GM10266 (cell line): Measurements from ENCODE around the gene STK11.
"Not testable (repeated sequence)": the region's sequence is repeated elsewhere in the genome, so short reads cannot be mapped to it uniquely, and the experiment has no call there.

Experiments
- DNase-seq: peaks from one replicate; pipeline ENCODE4 v3.0.0; 2012; ENCODE audit errors: extremely low spot score
- TF ChIP-seq, protein P1 (sequence below): IDR thresholded peaks from 2 replicates; pipeline ENCODE4 v1.5.1; 2012; ENCODE audit warnings: mild to moderate bottlenecking, low read depth; ENCODE audit not compliant: control insufficient read depth, insufficient read depth; ENCODE audit errors: missing control alignments

The STK11 gene

GRCh38 chr19:1206150-1206863 lies 729 bp downstream of the STK11 start:
- TF ChIP-seq, protein P1, sequence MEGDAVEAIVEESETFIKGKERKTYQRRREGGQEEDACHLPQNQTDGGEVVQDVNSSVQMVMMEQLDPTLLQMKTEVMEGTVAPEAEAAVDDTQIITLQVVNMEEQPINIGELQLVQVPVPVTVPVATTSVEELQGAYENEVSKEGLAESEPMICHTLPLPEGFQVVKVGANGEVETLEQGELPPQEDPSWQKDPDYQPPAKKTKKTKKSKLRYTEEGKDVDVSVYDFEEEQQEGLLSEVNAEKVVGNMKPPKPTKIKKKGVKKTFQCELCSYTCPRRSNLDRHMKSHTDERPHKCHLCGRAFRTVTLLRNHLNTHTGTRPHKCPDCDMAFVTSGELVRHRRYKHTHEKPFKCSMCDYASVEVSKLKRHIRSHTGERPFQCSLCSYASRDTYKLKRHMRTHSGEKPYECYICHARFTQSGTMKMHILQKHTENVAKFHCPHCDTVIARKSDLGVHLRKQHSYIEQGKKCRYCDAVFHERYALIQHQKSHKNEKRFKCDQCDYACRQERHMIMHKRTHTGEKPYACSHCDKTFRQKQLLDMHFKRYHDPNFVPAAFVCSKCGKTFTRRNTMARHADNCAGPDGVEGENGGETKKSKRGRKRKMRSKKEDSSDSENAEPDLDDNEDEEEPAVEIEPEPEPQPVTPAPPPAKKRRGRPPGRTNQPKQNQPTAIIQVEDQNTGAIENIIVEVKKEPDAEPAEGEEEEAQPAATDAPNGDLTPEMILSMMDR, result peak; percentile 1
- DNase-seq, result peak; percentile 32

GRCh38 chr19:1206864-1207450 lies 1.4 kb downstream of the STK11 start:
- DNase-seq, result peak; percentile 53
- TF ChIP-seq, protein P1, result no peak

GRCh38 chr19:1208830-1209229 lies 3.3 kb downstream of the STK11 start:
- not testable (repeated sequence) for DNase-seq

- no peak for DNase-seq
- TF ChIP-seq, protein P1, result no peak
Measured at GRCh38 chr19:1210227-1210538, 4.6 kb downstream of the STK11 start.

DNA sequence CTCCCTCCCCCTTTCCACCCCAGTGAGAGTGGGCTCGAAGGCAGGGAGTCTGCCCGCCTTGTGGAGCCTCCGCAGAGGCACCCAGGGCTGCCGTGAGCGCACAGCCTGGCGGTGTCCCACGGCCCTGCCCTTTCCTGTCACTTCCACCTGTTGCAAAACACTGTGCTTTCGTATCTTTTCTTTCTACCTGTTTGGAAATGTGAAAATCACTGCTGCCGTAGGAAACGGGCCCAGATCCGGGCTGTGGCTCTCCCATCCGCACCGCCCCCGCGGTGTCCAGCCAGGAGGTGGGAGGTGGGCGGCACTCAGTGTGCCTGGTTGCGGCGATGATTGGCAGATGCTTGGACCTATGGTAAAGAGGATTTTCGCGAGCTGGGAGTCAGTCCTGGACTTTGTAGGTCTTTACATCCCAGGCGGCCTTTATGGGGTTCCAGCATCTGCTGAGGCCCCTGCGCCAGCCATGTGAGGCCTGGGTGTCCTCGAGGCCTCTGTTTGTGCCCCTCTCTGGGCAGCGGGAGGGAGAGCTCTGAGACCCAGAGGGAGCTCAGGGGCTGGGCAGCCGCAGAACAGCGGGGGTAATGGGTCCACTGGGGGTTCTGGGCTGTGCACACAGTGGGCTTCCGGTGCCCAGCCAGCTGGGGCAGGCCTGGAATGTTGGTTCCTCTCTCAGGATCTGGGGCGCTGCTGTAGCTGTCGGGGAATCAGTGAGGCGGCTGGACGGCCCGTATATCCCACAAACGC lies 6.1 kb downstream of the STK11 start:
- no peak for DNase-seq
- TF ChIP-seq, protein P1, result no peak

DNA sequence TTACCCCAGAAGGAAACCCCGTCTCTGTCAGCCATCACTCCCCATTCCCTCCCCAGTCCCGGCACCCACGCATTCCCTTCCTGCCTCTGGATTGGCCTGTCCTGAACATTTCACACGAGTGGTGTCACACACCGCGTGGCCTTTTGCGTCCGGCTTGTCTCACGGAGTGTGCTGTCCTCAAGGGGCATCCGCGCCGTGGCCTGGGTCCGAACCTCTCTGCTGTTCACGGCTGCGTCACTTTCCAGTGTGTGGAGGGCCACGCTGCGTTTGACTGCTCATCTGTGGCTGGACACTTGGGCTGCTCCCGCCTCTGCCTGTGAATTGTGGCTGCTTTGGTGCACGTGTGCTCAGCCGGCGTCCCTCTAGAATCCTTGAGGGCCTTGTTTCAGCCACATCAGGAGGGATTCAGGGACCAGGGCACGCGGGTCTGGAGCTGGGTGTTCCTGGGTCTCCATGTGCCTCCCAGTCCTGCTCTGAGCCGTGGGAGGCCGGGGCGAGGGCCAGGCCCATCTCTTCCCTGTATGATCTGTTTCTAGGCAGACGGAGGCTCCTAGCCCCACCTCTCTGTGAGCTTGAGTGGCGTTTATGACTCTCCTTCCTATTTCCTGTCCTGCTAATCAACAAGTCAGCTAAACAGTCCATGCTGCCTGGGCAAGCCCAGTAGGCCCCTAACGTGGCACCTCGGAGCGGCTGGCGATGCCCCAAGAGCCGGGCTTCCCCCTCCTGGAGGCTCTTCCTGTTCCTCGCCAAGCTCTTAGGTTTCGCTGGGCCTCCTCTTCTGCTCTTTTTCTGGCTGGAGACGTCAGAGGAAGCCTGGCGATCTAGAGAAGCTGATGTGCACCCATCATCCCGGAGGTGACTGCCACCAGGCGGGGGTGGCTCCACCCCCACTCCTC lies 8.1 kb downstream of the STK11 start:
- TF ChIP-seq, protein P1, result no peak

GRCh38 chr19:1214299-1214861 lies 8.8 kb downstream of the STK11 start:
- TF ChIP-seq, protein P1, result no peak
- no peak for DNase-seq

More for the DNA sequence above, 8.1 kb downstream of the STK11 start:
- DNase-seq, result peak; percentile 80
